ENCODE measurements around the gene INPP5F. TPM values are rescaled to one million over a fixed set of nuclear protein-coding genes. Genes with fewer than 3 reads are reported as not detected.
A peak's percentile ranks its signal among the peaks of the same experiment; 100 is the strongest.

INPP5F gene
- total and polyA plus RNA-seq, 2 of the 13 experiments (the other 11 are each of a cell fraction or from before 2014, with no cell fraction given) = 12.5 to 15.7 TPM

DNA sequence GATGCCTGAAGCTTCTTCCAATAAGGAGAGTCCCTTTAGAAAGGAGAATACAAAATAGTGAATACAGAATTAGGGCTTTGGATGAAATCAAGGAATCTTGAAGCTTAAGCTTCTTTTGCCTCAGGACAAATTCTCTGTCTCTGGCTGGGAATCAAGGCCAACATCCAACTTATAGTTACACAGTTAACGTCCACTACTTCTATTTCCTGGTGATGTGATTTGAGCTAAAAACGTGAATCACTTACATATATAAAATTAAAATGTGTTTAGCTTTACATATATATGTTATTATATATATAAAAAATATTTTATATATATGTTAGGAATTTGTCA lies 11.4 kb upstream of the INPP5F start (continued):
- TF ChIP-seq, protein P1, sequence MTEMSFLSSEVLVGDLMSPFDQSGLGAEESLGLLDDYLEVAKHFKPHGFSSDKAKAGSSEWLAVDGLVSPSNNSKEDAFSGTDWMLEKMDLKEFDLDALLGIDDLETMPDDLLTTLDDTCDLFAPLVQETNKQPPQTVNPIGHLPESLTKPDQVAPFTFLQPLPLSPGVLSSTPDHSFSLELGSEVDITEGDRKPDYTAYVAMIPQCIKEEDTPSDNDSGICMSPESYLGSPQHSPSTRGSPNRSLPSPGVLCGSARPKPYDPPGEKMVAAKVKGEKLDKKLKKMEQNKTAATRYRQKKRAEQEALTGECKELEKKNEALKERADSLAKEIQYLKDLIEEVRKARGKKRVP (CRISPR knock-in tag; IDR thresholded peaks at IDR 0.05) = no peak
- no peak for TF ChIP-seq ZNF790 (CRISPR knock-in tag; IDR thresholded peaks at IDR 0.05; ENCODE audit: borderline replicate concordance)
- TF ChIP-seq GABPA (IDR thresholded peaks at IDR 0.05; ENCODE audit: low read depth, low read length) = no peak
- no peak for TF ChIP-seq GABPA (CRISPR knock-in tag; IDR thresholded peaks at IDR 0.05; ENCODE audit: low read depth)
- TF ChIP-seq, protein P2, sequence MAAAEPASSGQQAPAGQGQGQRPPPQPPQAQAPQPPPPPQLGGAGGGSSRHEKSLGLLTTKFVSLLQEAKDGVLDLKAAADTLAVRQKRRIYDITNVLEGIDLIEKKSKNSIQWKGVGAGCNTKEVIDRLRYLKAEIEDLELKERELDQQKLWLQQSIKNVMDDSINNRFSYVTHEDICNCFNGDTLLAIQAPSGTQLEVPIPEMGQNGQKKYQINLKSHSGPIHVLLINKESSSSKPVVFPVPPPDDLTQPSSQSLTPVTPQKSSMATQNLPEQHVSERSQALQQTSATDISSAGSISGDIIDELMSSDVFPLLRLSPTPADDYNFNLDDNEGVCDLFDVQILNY (CRISPR knock-in tag; conservative IDR thresholded peaks at IDR 0.05) = no peak

DNA sequence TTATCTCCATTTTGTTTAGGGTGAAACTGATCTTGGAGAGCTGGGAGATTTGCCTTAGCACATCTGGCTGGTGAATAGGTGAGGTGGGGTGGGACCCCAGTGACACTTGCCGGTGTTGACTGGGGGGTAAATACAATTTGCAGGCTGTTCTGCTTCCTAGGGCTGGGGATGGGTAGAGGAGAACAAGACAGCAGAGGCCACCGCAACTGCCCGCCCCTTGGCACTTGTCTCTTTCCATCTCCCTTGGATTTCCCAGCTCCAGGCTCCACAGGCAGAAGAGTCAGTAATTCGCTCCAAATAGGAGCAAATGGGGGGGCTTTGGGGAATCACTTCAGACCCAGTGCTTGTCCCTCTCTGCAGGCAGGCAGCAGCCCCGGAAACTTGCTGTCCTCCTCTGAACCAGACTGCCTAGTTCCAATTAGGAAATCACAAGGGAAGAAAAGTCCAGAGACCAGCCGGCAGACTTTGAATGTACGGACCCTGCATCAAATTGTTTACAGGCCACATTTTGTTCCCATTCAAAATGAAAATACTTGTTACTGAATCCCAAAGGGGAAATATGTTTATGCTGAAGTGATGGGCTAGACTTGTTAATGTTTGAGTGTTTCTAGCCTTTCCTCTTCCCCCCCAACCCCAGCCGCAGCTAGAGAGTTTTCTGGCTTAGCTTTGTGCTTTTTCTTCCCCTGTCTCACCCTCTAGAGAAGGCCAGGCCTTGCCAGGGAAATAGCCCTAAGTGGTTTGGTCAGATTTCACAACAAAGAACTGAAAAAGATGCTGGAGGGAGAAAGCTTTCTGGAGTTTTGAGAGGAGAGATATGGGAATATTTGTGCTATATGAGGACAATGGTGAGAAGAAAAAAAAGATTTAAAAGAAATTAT lies 10.0 kb upstream of the INPP5F start:
- Histone ChIP-seq H3K36me3 (replicated peaks in 1 of 2; ENCODE audit: control insufficient read depth in 1 of 2, insufficient read depth in 2 of 2, low read length in 2 of 2) (no peaks in the 10 kb centered on the region), H3K9me3 (ENCODE audit: low read length) (no peaks in the 10 kb centered on the region), H3K79me2 (ENCODE audit: insufficient read depth, low read length) (no peaks in the 10 kb centered on the region), H2AFZ (ENCODE audit: low read length) (peak overlapping the region; percentile 57), H3K4me1 (ENCODE audit: insufficient read depth, low read length) (peaks cover 25% of the 10 kb centered on the region), H3K4me2 (ENCODE audit: low read depth, low read length) (peak overlapping the region; percentile 77), H4K20me1 (ENCODE audit: insufficient read depth, low read length) (no peaks in the 10 kb centered on the region), H3K27ac (ENCODE audit: extremely low read length, insufficient read depth, low read length) (peak overlapping the region; percentile 71), H3K27me3 (ENCODE audit: control insufficient read depth in 1 of 2, insufficient read depth in 2 of 2, low read length in 2 of 2) (no peaks in the 10 kb centered on the region), H3K4me3 (replicated peaks in 1 of 3; ENCODE audit: insufficient read depth in 1 of 3, low read depth in 2 of 3, low read length in 3 of 3) (peak overlapping the region; percentile 4 to 49 (median 48); a peak in 4 of 6 replicates), H3K9ac (ENCODE audit: insufficient read depth, low read depth, low read length) (peak overlapping the region; percentile 56)
- FAIRE-seq (peak; percentile 60), ATAC-seq (peak; percentile 89), DNase-seq (ENCODE audit: low spot score) (peak; percentile 38)
- intact Hi-C loops (cut with micrococcal nuclease; ENCODE audit: unreplicated experiment) (no loop called here), in situ Hi-C loops (cut with HindIII; ENCODE audit: extremely low pct_ligation_motif_present, low pct_unique_long_range_greater_than_20kb) (no loop called here)
- CTCF ChIA-PET (ENCODE audit: low intra/inter-chr PET ratio, low total read pairs) = no interaction called here
- WGBS (ENCODE audit: low lambda C conversion rate) = 13% methylated on average over 7 of the region's 8 CpGs
- POLR2A ChIA-PET = interaction anchor here (0.6 to 2.1 kb wide), 3 partner anchors 9 to 29 kb away, joined by 3 to 14 read pairs (median 3); partner anchors contain the start of gene INPP5F
- BruUV-seq (replicated peaks) = no TSS peak
- TF ChIP-seq, protein P3, sequence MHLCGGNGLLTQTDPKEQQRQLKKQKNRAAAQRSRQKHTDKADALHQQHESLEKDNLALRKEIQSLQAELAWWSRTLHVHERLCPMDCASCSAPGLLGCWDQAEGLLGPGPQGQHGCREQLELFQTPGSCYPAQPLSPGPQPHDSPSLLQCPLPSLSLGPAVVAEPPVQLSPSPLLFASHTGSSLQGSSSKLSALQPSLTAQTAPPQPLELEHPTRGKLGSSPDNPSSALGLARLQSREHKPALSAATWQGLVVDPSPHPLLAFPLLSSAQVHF (CRISPR knock-in tag; IDR thresholded peaks at IDR 0.05) = no peak
- TF ChIP-seq SIN3A (IDR thresholded peaks at IDR 0.05; ENCODE audit: borderline replicate concordance, low read depth, low read length) = 0 out of 2 replicates have a peak, but pooled peaks have one; percentile 30
- peak; percentile 49; the same call in 1 of the 2 replicates for TF ChIP-seq ZNF292 (CRISPR knock-in tag; IDR thresholded peaks at IDR 0.05; ENCODE audit: borderline replicate concordance, low read depth)
- no peak for TF ChIP-seq FOXJ3 (CRISPR knock-in tag; IDR thresholded peaks at IDR 0.05; ENCODE audit: borderline replicate concordance)
- TF ChIP-seq FOXC1 (CRISPR knock-in tag; IDR thresholded peaks at IDR 0.05; ENCODE audit: borderline replicate concordance) = 0 out of 2 replicates have a peak, but pooled peaks have one; percentile 30
- peak; percentile 64 for TF ChIP-seq HNF4A (CRISPR knock-in tag; IDR thresholded peaks at IDR 0.05)
- TF ChIP-seq, protein P4, sequence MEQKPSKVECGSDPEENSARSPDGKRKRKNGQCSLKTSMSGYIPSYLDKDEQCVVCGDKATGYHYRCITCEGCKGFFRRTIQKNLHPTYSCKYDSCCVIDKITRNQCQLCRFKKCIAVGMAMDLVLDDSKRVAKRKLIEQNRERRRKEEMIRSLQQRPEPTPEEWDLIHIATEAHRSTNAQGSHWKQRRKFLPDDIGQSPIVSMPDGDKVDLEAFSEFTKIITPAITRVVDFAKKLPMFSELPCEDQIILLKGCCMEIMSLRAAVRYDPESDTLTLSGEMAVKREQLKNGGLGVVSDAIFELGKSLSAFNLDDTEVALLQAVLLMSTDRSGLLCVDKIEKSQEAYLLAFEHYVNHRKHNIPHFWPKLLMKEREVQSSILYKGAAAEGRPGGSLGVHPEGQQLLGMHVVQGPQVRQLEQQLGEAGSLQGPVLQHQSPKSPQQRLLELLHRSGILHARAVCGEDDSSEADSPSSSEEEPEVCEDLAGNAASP (CRISPR knock-in tag; IDR thresholded peaks at IDR 0.05; ENCODE audit: borderline replicate concordance) = peak; percentile 17; the same call in 1 of the 2 replicates
- TF ChIP-seq LCORL (IDR thresholded peaks at IDR 0.05) = no peak
- TF ChIP-seq LCORL (CRISPR knock-in tag; IDR thresholded peaks at IDR 0.05) = peak; percentile 52; the same call in 1 of the 2 replicates
- TF ChIP-seq NAIF1 (CRISPR knock-in tag; IDR thresholded peaks at IDR 0.05; ENCODE audit: borderline replicate concordance) = 0 out of 2 replicates have a peak, but pooled peaks have one; percentile 45
- TF ChIP-seq ZNF143 (CRISPR knock-in tag; IDR thresholded peaks at IDR 0.05) = no peak
- peak; percentile 29 for TF ChIP-seq ZFX (CRISPR knock-in tag; IDR thresholded peaks at IDR 0.05; ENCODE audit: low read depth)
